Colonic mucosa (tissue), 4 donors: ENCODE measurements around the gene CEACAM21. TPM values are rescaled to one million over a fixed set of nuclear protein-coding genes. Genes with fewer than 3 reads are reported as not detected.

Experiments
- DNase-seq: peaks from one replicate; pipeline ENCODE4 v3.0.0-alpha.2; 2020
- H3K27ac ChIP-seq: fragments of 200-600 bp; one replicate; pipeline ENCODE4 v1.8.0; 2021
- H3K27me3 ChIP-seq: fragments of 200-600 bp; one replicate; pipeline ENCODE4 v1.8.0; 2021
- H3K36me3 ChIP-seq: fragments of 200-600 bp; one replicate; pipeline ENCODE4 v1.8.0; 2021
- H3K4me1 ChIP-seq: fragments of 200-600 bp; one replicate; pipeline ENCODE4 v1.8.0; 2021; ENCODE audit warnings: mild to moderate bottlenecking
- H3K4me3 ChIP-seq: fragments of 200-600 bp; one replicate; pipeline ENCODE4 v1.8.0; 2021
- H3K9ac ChIP-seq, 2 donors: one replicate each; pipeline ENCODE4 v1.7.0; 2013; ENCODE audit warnings: control low read depth in 2 of 2, low read depth in 2 of 2, low read length in 2 of 2
- H3K9me3 ChIP-seq: fragments of 200-600 bp; one replicate; pipeline ENCODE4 v1.8.0; 2021
- intact Hi-C: fragments of 100-400 bp; cut with DNase I; formaldehyde crosslinking; loops from one replicate; pipeline ENCODE4 v1.14.1; 2022
- total RNA-seq, 2 donors: library from RNA; stranded (reverse); fragmentation: NEBNext Ultra II Directional in 1 of 2; extraction: Animal tissue kit (Norgen Biotek cat#: 25700) in 1 of 2; gene quantifications; one replicate each; pipeline ENCODE4 v1.2.1, GENCODE V29; 2021
- TF ChIP-seq, protein P1 (sequence below): fragments of 200-600 bp; IDR thresholded peaks from one replicate; pipeline ENCODE4 v1.8.0; 2022; ENCODE audit warnings: antibody characterized with exemption, mild to moderate bottlenecking
- donor health status: healthy.
- donor health status: DM: no; HTN: no; CAD: no.
- donor health status: DM: no; HTN: no; CAD: no.

CEACAM21 gene
- total RNA-seq, 2 donors from 2014 or later = 0.25 to 0.45 TPM

DNA sequence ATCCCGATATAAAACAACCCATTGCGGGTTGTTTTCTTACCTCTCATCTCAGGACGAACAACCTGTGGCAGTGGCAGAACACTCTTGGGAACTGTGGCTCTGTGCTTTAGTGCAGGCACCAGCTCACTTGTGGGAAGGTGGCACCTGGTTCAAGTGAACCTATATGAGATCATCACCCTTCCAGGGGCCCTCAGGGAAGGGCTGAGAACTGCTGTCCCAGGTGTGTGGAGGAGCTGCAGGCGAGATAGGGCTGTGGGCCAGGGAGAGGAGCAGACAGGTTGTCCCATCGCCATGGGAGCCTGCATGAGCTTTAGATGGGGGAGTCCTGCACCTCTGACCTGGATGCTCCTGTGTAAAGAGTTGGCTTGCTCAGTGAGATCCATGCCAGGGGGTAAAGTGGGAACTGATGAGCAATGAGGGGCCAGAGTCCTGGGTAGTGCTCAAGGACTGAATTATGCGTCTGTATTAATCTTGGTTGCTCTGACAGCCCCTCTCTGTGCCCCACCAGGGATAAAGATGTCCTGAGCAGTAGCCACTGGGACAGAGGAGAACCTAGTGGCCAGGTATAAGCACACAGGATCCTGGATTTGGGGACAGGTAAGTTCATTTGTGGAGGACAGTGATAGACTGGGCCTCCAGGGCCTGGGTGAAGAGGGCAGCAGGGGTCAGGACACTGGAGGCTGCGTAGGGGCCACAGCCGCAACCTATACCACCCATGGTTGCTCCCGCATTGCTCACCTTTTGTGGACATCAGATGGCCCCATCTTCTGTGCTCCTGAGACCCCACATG, 42.2 kb downstream of the CEACAM21 start:
- no peak overlapping the region for H3K9ac ChIP-seq
- no peaks in the 10 kb centered on the region for H3K36me3 ChIP-seq
- H3K4me3 ChIP-seq = no peak overlapping the region
- no peaks in the 10 kb centered on the region for H3K9me3 ChIP-seq
- intact Hi-C loops = no loop called here
- H3K4me1 ChIP-seq = no peaks in the 10 kb centered on the region
- no peak for DNase-seq
- TF ChIP-seq, protein P1, sequence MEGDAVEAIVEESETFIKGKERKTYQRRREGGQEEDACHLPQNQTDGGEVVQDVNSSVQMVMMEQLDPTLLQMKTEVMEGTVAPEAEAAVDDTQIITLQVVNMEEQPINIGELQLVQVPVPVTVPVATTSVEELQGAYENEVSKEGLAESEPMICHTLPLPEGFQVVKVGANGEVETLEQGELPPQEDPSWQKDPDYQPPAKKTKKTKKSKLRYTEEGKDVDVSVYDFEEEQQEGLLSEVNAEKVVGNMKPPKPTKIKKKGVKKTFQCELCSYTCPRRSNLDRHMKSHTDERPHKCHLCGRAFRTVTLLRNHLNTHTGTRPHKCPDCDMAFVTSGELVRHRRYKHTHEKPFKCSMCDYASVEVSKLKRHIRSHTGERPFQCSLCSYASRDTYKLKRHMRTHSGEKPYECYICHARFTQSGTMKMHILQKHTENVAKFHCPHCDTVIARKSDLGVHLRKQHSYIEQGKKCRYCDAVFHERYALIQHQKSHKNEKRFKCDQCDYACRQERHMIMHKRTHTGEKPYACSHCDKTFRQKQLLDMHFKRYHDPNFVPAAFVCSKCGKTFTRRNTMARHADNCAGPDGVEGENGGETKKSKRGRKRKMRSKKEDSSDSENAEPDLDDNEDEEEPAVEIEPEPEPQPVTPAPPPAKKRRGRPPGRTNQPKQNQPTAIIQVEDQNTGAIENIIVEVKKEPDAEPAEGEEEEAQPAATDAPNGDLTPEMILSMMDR = no peak
- H3K27ac ChIP-seq = no peak overlapping the region
- H3K27me3 ChIP-seq = no peaks in the 10 kb centered on the region

DNA sequence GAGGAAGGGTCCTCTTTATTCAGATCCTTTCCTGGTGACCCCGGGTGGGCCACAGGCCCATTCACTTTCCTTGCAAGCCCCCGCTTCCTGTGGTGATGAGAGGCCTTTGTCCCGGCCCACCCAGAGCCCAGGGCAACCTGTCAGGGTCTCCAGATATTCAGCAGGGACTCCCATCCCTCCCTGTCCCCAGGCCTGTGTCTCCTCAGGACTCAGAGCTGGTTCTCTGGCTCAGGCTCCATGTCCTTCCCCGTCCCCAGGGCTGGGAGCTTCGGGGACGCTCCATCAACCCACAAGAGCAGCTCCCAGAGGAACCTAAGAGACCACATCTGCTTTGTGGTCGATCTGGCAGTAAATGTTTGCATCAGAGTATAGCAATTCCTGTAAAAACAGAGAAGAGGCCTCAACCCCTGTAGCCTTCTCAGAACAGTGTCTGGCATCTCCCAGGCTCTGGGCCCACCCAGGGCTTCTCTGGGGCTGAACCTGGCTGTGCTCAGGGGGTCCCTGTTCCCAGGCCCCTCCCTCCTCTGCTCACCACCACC, 43.1 kb downstream of the CEACAM21 start:
- Histone ChIP-seq H3K4me1 (no peaks in the 10 kb centered on the region), H3K9me3 (no peaks in the 10 kb centered on the region), H3K27ac (no peak overlapping the region), H3K36me3 (no peaks in the 10 kb centered on the region), H3K9ac (no peak overlapping the region), H3K27me3 (no peaks in the 10 kb centered on the region), H3K4me3 (no peak overlapping the region)
- intact Hi-C loops = no loop called here
- no peak for DNase-seq
- TF ChIP-seq, protein P1 = no peak

DNA sequence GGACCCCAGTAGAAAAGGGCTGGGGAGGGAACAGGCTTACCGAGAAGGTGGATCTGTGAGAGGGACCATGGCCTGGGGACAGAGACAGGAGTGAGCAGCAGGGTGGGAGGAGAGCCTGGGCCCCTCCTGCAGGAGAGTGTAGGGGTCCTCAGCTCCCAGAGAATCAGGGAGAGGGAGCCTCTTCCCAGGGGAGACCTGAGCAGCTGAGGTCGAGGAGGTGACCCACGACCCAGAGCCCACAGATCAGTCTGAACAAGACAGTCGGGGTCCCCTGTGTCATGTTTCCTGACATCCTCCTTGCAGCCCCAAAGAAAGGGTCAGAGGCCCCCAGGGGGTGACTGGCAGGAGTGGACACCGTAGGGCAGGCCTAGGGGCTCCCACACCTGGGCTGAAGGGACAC, 44.2 kb downstream of the CEACAM21 start:
- H3K27me3 ChIP-seq = no peaks in the 10 kb centered on the region
- no peak for DNase-seq
- H3K9me3 ChIP-seq = no peaks in the 10 kb centered on the region
- intact Hi-C loops = no loop called here
- H3K4me1 ChIP-seq = no peaks in the 10 kb centered on the region
- no peak overlapping the region for H3K9ac ChIP-seq
- no peak overlapping the region for H3K27ac ChIP-seq
- TF ChIP-seq, protein P1 = no peak
- no peak overlapping the region for H3K4me3 ChIP-seq
- H3K36me3 ChIP-seq = no peaks in the 10 kb centered on the region

DNA sequence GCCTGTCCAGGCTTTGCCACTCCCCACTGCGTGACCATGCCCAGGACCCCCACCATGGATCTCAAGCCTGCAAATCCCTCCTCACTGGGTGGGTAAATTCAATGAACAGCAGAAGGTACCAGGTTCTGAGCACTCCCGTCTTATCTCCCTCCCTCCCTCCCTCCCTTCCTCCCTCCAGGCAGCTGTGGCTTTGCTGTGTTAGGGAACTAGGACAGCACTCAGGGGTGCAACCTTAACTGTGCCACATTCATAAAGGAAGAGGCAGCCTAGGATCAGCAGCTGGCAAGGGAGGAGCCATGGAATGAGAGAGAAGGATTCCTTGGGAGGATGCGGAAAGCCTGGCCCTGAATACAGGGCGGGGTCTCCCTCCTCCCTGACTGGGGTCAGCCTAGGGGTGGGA, 45.3 kb downstream of the CEACAM21 start:
- DNase-seq = no peak
- Histone ChIP-seq H3K9ac (no peak overlapping the region), H3K36me3 (no peaks in the 10 kb centered on the region), H3K27ac (no peak overlapping the region), H3K27me3 (no peaks in the 10 kb centered on the region), H3K9me3 (no peaks in the 10 kb centered on the region), H3K4me1 (no peaks in the 10 kb centered on the region), H3K4me3 (no peak overlapping the region)
- intact Hi-C loops = no loop called here
- TF ChIP-seq, protein P1 = no peak

DNA sequence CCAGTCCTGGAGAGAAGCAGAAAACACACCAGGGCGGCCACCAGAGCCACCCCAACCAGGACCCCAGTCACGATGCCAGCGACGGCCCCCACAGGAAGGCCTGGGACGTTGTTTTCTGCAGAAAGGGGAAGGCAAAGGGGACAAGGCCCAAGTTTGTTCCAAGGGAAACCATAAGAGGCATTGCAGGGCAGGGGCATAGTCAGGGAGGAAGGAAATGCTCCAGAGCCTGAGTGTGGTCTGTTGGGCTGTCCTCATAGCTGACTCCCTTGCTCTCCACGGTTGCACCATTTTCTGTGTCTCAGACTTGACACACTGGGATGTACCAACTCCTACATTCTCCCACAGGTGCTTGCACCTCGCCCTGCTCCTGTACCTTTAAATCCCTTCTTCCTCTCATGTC, 45.7 kb downstream of the CEACAM21 start:
- Histone ChIP-seq H3K4me3 (no peak overlapping the region), H3K27me3 (no peaks in the 10 kb centered on the region), H3K36me3 (no peaks in the 10 kb centered on the region), H3K27ac (no peak overlapping the region), H3K9me3 (no peaks in the 10 kb centered on the region), H3K4me1 (no peaks in the 10 kb centered on the region), H3K9ac (no peak overlapping the region)
- TF ChIP-seq, protein P1 = no peak
- intact Hi-C loops = no loop called here
- no peak for DNase-seq
